Spleen (tissue), 11 donors: Measurements from ENCODE around the gene NTN1. TPM values are rescaled to one million over a fixed set of nuclear protein-coding genes. Genes with fewer than 3 reads are reported as not detected.

Source experiments
- DNase-seq: peaks from one replicate; pipeline ENCODE4 v3.0.0-alpha.2; 2020
- H3K27ac ChIP-seq, 8 donors: fragments of 200-600 bp; sonication (generic) in 7 of 8; 1 replicate in 4 of 8; 2 replicates in 4 of 8; pipeline versions ENCODE4 v1.5.0 to v1.8.0; 2016 to 2021; ENCODE audit warnings: inconsistent platforms in 4 of 8, mild to moderate bottlenecking in 4 of 8, moderate library complexity in 1 of 8
- H3K27me3 ChIP-seq, 7 donors: fragments of 200-600 bp; sonication (generic) in 6 of 7; replicated peaks in 1 of 7; 1 replicate in 4 of 7; 2 replicates in 3 of 7; pipeline versions ENCODE4 v1.5.0 to v1.8.0; 2016 to 2021; ENCODE audit warnings: inconsistent platforms in 3 of 7, mild to moderate bottlenecking in 1 of 7
- H3K36me3 ChIP-seq, 6 donors: fragments of 200-600 bp; sonication (generic) in 5 of 6; 1 replicate in 4 of 6; 2 replicates in 2 of 6; pipeline versions ENCODE4 v1.5.0 to v1.8.0; 2016 to 2021; ENCODE audit warnings: inconsistent platforms in 2 of 6
- H3K4me1 ChIP-seq, 6 donors: fragments of 200-600 bp; sonication (generic) in 5 of 6; 1 replicate in 3 of 6; 2 replicates in 3 of 6; pipeline versions ENCODE4 v1.5.0 to v1.8.0; 2016 to 2021; ENCODE audit warnings: inconsistent platforms in 3 of 6
- H3K4me3 ChIP-seq, 8 donors: fragments of 200-600 bp; sonication (generic) in 7 of 8; 1 replicate in 4 of 8; 2 replicates in 4 of 8; pipeline versions ENCODE4 v1.5.0 to v1.8.0; 2016 to 2021; ENCODE audit warnings: inconsistent platforms in 4 of 8, mild to moderate bottlenecking in 4 of 8, moderate library complexity in 2 of 8
- H3K9me3 ChIP-seq, 8 donors: fragments of 200-600 bp; sonication (generic) in 7 of 8; 1 replicate in 4 of 8; 2 replicates in 4 of 8; pipeline versions ENCODE4 v1.5.0 to v1.8.0; 2016 to 2021; ENCODE audit warnings: inconsistent platforms in 4 of 8
- POLR2A ChIP-seq, 3 donors: fragments of 450-650 bp; IDR thresholded peaks; one replicate each; pipeline ENCODE4 v1.5.1; 2017; ENCODE audit warnings: antibody characterized with exemption in 3 of 3, mild to moderate bottlenecking in 1 of 3
- POLR2AphosphoS5 ChIP-seq, 3 donors: sonication (generic); formaldehyde crosslinking; IDR thresholded peaks; one replicate each; pipeline ENCODE4 v1.5.1; 2017; ENCODE audit warnings: antibody characterized with exemption in 3 of 3
- WGBS, 5 donors: extraction: QIAGEN DNeasy Blood & Tissue Kit in 3 of 5; methylation state at CpG; one replicate each; pipeline versions ENCODE4 v1.1.5 to v1.1.7; 2013 to 2018; 5-methylcytosine and 5-hydroxymethylcytosine counted together
- intact Hi-C: fragments of 100-400 bp; cut with DNase I; formaldehyde crosslinking; loops from one replicate; pipeline ENCODE4 v1.15.0; 2023; ENCODE audit warnings: low total_unique reads
- polyA plus RNA-seq, 3 donors: library from polyadenylated mRNA; stranded (reverse); fragments of 200-250 nt; gene quantifications; one replicate each; pipeline ENCODE4 v1.2.1, GENCODE V29; 2013
- total RNA-seq, 7 donors: library from RNA; depleted of rRNA in 3 of 7; stranded (reverse); fragments of >200 nt in 3 of 7; fragmentation: NEBNext Ultra II Directional in 4 of 7; extraction: Animal tissue kit (Norgen Biotek cat#: 25700) in 4 of 7; gene quantifications; one replicate each; pipeline versions ENCODE4 v1.1.0 to v1.2.1, GENCODE V29; 2016 to 2021
- TF ChIP-seq, protein P1 (sequence below), 11 experiments: fragments of 200-600 bp in 7 of 11; fragments of 450-650 bp in 4 of 11; sonication (generic) in 4 of 11; IDR thresholded peaks in 8 of 11; conservative IDR thresholded peaks in 3 of 11; 1 replicate in 7 of 11; 2 replicates in 4 of 11; pipeline versions ENCODE4 v1.4.0 to v1.8.0; 2016 to 2021; ENCODE audit warnings: antibody characterized with exemption in 11 of 11, inconsistent platforms in 4 of 11, mild to moderate bottlenecking in 1 of 11
- donor health status: healthy with polysubstance abuse.
- donor health status: DM: no; HTN: no; CAD: no; lungs with moderate emphysema.
- donor health status: DM: no; HTN: no; CAD: no.
- donor health status: Bipolar disorder and iron deficiency.
- donor health status: healthy.
- donor health status: DM: no; HTN: no; CAD: no.
- donor health status: DM: yes; HTN: yes; CAD: no.

The NTN1 gene
- total and polyA plus RNA-seq, 10 donors, result 0.07 to 0.43 (median 0.23) TPM; not detected in 2

DNA sequence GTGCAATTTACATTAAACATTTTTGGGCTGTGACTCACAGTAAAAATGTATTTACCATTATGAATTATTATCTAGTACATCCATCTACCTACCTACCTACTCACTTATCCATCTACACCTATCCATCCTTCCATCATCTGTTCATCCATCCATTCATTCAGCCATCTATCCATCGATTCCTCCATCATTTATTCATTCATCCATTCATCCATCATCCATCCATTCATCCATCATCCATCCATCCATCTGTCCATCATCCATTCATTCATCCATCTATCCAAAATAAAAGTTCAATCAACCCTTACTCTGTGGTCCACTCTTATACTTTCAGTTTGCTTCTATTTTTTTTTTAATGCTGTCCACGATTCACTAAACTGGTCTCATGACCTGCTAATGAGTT lies 118.4 kb downstream of the NTN1 start:
- DNase-seq, result no peak
- Histone ChIP-seq H3K36me3 (no peaks in the 10 kb centered on the region), H3K27me3 (peaks cover 0 to 11% (median 0%) of the 10 kb centered on the region in 7 donors), H3K27ac (no peak overlapping the region), H3K9me3 (no peaks in the 10 kb centered on the region), H3K4me3 (no peak overlapping the region), H3K4me1 (no peaks in the 10 kb centered on the region)
- intact Hi-C loops, result no loop called here
- WGBS, 5 donors, result 74 to 85% (median 80%) methylated on average over 2 of the region's 2 CpGs
- TF ChIP-seq, protein P1, sequence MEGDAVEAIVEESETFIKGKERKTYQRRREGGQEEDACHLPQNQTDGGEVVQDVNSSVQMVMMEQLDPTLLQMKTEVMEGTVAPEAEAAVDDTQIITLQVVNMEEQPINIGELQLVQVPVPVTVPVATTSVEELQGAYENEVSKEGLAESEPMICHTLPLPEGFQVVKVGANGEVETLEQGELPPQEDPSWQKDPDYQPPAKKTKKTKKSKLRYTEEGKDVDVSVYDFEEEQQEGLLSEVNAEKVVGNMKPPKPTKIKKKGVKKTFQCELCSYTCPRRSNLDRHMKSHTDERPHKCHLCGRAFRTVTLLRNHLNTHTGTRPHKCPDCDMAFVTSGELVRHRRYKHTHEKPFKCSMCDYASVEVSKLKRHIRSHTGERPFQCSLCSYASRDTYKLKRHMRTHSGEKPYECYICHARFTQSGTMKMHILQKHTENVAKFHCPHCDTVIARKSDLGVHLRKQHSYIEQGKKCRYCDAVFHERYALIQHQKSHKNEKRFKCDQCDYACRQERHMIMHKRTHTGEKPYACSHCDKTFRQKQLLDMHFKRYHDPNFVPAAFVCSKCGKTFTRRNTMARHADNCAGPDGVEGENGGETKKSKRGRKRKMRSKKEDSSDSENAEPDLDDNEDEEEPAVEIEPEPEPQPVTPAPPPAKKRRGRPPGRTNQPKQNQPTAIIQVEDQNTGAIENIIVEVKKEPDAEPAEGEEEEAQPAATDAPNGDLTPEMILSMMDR (IDR thresholded peaks at IDR 0.05 in 8 of 11, conservative IDR thresholded peaks at IDR 0.05 in 3 of 11), result no peak
- no peak for TF ChIP-seq POLR2AphosphoS5 (IDR thresholded peaks at IDR 0.05)
- no peak for TF ChIP-seq POLR2A (IDR thresholded peaks at IDR 0.05)

- WGBS, 5 donors, result 69 to 82% (median 77%) methylated on average over 13 of the region's 13 CpGs
- DNase-seq, result no peak
- H3K27ac ChIP-seq, result no peak overlapping the region
Measured at GRCh38 chr17:9140550-9141424, 119.5 kb downstream of the NTN1 start.

DNA sequence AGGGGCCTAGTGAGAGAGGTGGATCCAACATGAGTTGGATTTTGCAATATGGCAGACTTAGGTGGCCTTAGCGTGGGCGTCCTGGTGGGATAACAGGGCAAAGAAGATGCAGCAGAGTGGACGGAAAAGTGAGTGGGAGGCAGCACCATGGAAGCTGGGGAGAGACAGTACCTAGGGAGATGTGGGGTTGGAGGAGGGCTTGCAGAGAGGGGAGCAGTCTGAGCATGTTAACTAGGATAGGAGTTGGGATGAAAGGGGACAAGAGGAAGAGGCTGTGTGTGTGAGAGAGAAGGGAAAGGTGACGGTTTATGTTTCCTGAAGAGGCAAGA lies 120.1 kb downstream of the NTN1 start:
- H3K4me1 ChIP-seq, result no peaks in the 10 kb centered on the region
- no peak for DNase-seq
- H3K27ac ChIP-seq, result no peak overlapping the region
- intact Hi-C loops, result no loop called here
- WGBS, 5 donors, result 83 to 94% (median 90%) methylated on average over 4 of the region's 4 CpGs
- TF ChIP-seq, protein P1 (IDR thresholded peaks at IDR 0.05 in 8 of 11, conservative IDR thresholded peaks at IDR 0.05 in 3 of 11), result no peak
- TF ChIP-seq POLR2AphosphoS5 (IDR thresholded peaks at IDR 0.05) (no peak), POLR2A (IDR thresholded peaks at IDR 0.05) (no peak)
- H3K9me3 ChIP-seq, result no peaks in the 10 kb centered on the region
- no peak overlapping the region for H3K4me3 ChIP-seq
- H3K27me3 ChIP-seq, result no peaks in the 10 kb centered on the region
- H3K36me3 ChIP-seq, result no peaks in the 10 kb centered on the region

More at GRCh38 chr17:9140550-9141424, 119.5 kb downstream of the NTN1 start:
- Histone ChIP-seq H3K4me1 (no peaks in the 10 kb centered on the region), H3K36me3 (no peaks in the 10 kb centered on the region), H3K4me3 (no peak overlapping the region), H3K9me3 (no peaks in the 10 kb centered on the region), H3K27me3 (peaks cover 0 to 3% (median 0%) of the 10 kb centered on the region in 7 donors)
- no peak for TF ChIP-seq POLR2AphosphoS5 (IDR thresholded peaks at IDR 0.05)
- TF ChIP-seq POLR2A (IDR thresholded peaks at IDR 0.05), result no peak
- TF ChIP-seq, protein P1 (IDR thresholded peaks at IDR 0.05 in 8 of 11, conservative IDR thresholded peaks at IDR 0.05 in 3 of 11), result no peak
- intact Hi-C loops, result no loop called here

GRCh38 chr17:9142772-9143494 lies 121.6 kb downstream of the NTN1 start:
- no peaks in the 10 kb centered on the region for H3K36me3 ChIP-seq
- H3K4me3 ChIP-seq, result no peak overlapping the region
- TF ChIP-seq POLR2A (IDR thresholded peaks at IDR 0.05) (no peak), POLR2AphosphoS5 (IDR thresholded peaks at IDR 0.05) (no peak)
- TF ChIP-seq, protein P1 (IDR thresholded peaks at IDR 0.05 in 8 of 11, conservative IDR thresholded peaks at IDR 0.05 in 3 of 11), result no peak
- DNase-seq, result no peak
- no peaks in the 10 kb centered on the region for H3K9me3 ChIP-seq
- no peak overlapping the region for H3K27ac ChIP-seq
- no peaks in the 10 kb centered on the region for H3K4me1 ChIP-seq
- no peaks in the 10 kb centered on the region for H3K27me3 ChIP-seq
- 77 to 87% (median 78%) methylated on average over 10 of the region's 10 CpGs for WGBS, 5 donors
- intact Hi-C loops, result no loop called here
